ENCODE data around the gene DMXL2.

The DMXL2 gene

GRCh38 chr15:51524376-51524775 lies 98.2 kb downstream of the DMXL2 start:
- H3K9me3 Mint-ChIP-seq, result peaks cover 11 to 14% of the 10 kb centered on the region in 2 donors
- no peak overlapping the region for H3K4me3 Mint-ChIP-seq
- no peaks in the 10 kb centered on the region for H3K27me3 Mint-ChIP-seq
- DNase-seq (no peak), ATAC-seq (replicated peaks) (no peak)
- H3K4me1 Mint-ChIP-seq (ENCODE audit: low read depth in 2 of 2), result no peaks in the 10 kb centered on the region
- no peak overlapping the region for H3K27ac Mint-ChIP-seq
- peaks cover 5% of the 10 kb centered on the region for H3K36me3 Mint-ChIP-seq (ENCODE audit: insufficient read depth)

- DNase-seq (no peak), ATAC-seq (replicated peaks) (no peak)
- H3K9me3 Mint-ChIP-seq, result no peaks in the 10 kb centered on the region
- H3K4me3 Mint-ChIP-seq, result no peak overlapping the region
- H3K27me3 Mint-ChIP-seq, result no peaks in the 10 kb centered on the region
- H3K27ac Mint-ChIP-seq, result no peak overlapping the region
- H3K36me3 Mint-ChIP-seq (ENCODE audit: insufficient read depth), result peaks cover 5% of the 10 kb centered on the region
- H3K4me1 Mint-ChIP-seq (ENCODE audit: low read depth in 2 of 2), result no peaks in the 10 kb centered on the region
Observed at GRCh38 chr15:51516291-51516690, 106.3 kb downstream of the DMXL2 start.

- H3K27ac Mint-ChIP-seq, result no peak overlapping the region
- no peak for ATAC-seq (replicated peaks)
- no peak for DNase-seq
- H3K27me3 Mint-ChIP-seq, result no peaks in the 10 kb centered on the region
- no peak overlapping the region for H3K4me3 Mint-ChIP-seq
- no peaks in the 10 kb centered on the region for H3K9me3 Mint-ChIP-seq
- H3K4me1 Mint-ChIP-seq (ENCODE audit: low read depth in 2 of 2), result no peaks in the 10 kb centered on the region
- H3K36me3 Mint-ChIP-seq (ENCODE audit: insufficient read depth), result peaks cover 3% of the 10 kb centered on the region
Observed at GRCh38 chr15:51505251-51505650, 117.3 kb downstream of the DMXL2 start.

GRCh38 chr15:51503003-51503402 lies 119.6 kb downstream of the DMXL2 start:
- no peaks in the 10 kb centered on the region for H3K9me3 Mint-ChIP-seq
- ATAC-seq (replicated peaks) (no peak), DNase-seq (no peak)
- H3K36me3 Mint-ChIP-seq (ENCODE audit: insufficient read depth), result peaks cover 3% of the 10 kb centered on the region
- no peak overlapping the region for H3K27ac Mint-ChIP-seq
- no peaks in the 10 kb centered on the region for H3K27me3 Mint-ChIP-seq
- no peak overlapping the region for H3K4me3 Mint-ChIP-seq
- H3K4me1 Mint-ChIP-seq (ENCODE audit: low read depth in 2 of 2), result no peaks in the 10 kb centered on the region

GRCh38 chr15:51499379-51499976 lies 123.1 kb downstream of the DMXL2 start:
- Mint-ChIP-seq H3K27me3 (no peaks in the 10 kb centered on the region), H3K4me1 (ENCODE audit: low read depth in 2 of 2) (no peaks in the 10 kb centered on the region), H3K27ac (no peak overlapping the region), H3K9me3 (no peaks in the 10 kb centered on the region), H3K36me3 (ENCODE audit: insufficient read depth) (peaks cover 3% of the 10 kb centered on the region), H3K4me3 (no peak overlapping the region)
- ATAC-seq (replicated peaks) (no peak), DNase-seq (no peak)

- ATAC-seq (replicated peaks) (no peak), DNase-seq (no peak)
- peaks cover 3% of the 10 kb centered on the region for H3K36me3 Mint-ChIP-seq (ENCODE audit: insufficient read depth)
- no peak overlapping the region for H3K27ac Mint-ChIP-seq
- no peaks in the 10 kb centered on the region for H3K9me3 Mint-ChIP-seq
- no peak overlapping the region for H3K4me3 Mint-ChIP-seq
- no peaks in the 10 kb centered on the region for H3K4me1 Mint-ChIP-seq (ENCODE audit: low read depth in 2 of 2)
- no peaks in the 10 kb centered on the region for H3K27me3 Mint-ChIP-seq
Observed at GRCh38 chr15:51497806-51498205, 124.8 kb downstream of the DMXL2 start.

GRCh38 chr15:51496246-51496645 lies 126.3 kb downstream of the DMXL2 start:
- no peak overlapping the region for H3K4me3 Mint-ChIP-seq
- no peaks in the 10 kb centered on the region for H3K9me3 Mint-ChIP-seq
- no peak overlapping the region for H3K27ac Mint-ChIP-seq
- no peaks in the 10 kb centered on the region for H3K36me3 Mint-ChIP-seq (ENCODE audit: insufficient read depth)
- DNase-seq (no peak), ATAC-seq (replicated peaks) (no peak)
- no peaks in the 10 kb centered on the region for H3K27me3 Mint-ChIP-seq
- no peaks in the 10 kb centered on the region for H3K4me1 Mint-ChIP-seq (ENCODE audit: low read depth in 2 of 2)

- H3K27ac Mint-ChIP-seq, result no peak overlapping the region
- ATAC-seq (replicated peaks) (no peak), DNase-seq (no peak)
- H3K4me3 Mint-ChIP-seq, result no peak overlapping the region
- H3K9me3 Mint-ChIP-seq, result no peaks in the 10 kb centered on the region
- H3K27me3 Mint-ChIP-seq, result no peaks in the 10 kb centered on the region
- H3K36me3 Mint-ChIP-seq (ENCODE audit: insufficient read depth), result no peaks in the 10 kb centered on the region
- H3K4me1 Mint-ChIP-seq (ENCODE audit: low read depth in 2 of 2), result no peaks in the 10 kb centered on the region
Observed at GRCh38 chr15:51494411-51495314, 127.9 kb downstream of the DMXL2 start.

GRCh38 chr15:51493892-51494291 lies 128.7 kb downstream of the DMXL2 start:
- Mint-ChIP-seq H3K4me3 (no peak overlapping the region), H3K27me3 (no peaks in the 10 kb centered on the region), H3K27ac (no peak overlapping the region), H3K36me3 (ENCODE audit: insufficient read depth) (no peaks in the 10 kb centered on the region), H3K9me3 (no peaks in the 10 kb centered on the region), H3K4me1 (ENCODE audit: low read depth in 2 of 2) (no peaks in the 10 kb centered on the region)
- ATAC-seq (replicated peaks) (no peak), DNase-seq (no peak)

- DNase-seq, result no peak
- H3K27me3 Mint-ChIP-seq, result no peaks in the 10 kb centered on the region
- H3K27ac Mint-ChIP-seq, result no peak overlapping the region
- ATAC-seq (replicated peaks), result no peak
- H3K4me1 Mint-ChIP-seq (ENCODE audit: low read depth in 2 of 2), result no peaks in the 10 kb centered on the region
- no peak overlapping the region for H3K4me3 Mint-ChIP-seq
- H3K9me3 Mint-ChIP-seq, result no peaks in the 10 kb centered on the region
- H3K36me3 Mint-ChIP-seq (ENCODE audit: insufficient read depth), result no peaks in the 10 kb centered on the region
Observed at GRCh38 chr15:51492528-51492927, 130.0 kb downstream of the DMXL2 start.

GRCh38 chr15:51491941-51492340 lies 130.6 kb downstream of the DMXL2 start:
- Mint-ChIP-seq H3K4me3 (no peak overlapping the region), H3K9me3 (no peaks in the 10 kb centered on the region), H3K27me3 (no peaks in the 10 kb centered on the region), H3K27ac (no peak overlapping the region), H3K4me1 (ENCODE audit: low read depth in 2 of 2) (no peaks in the 10 kb centered on the region), H3K36me3 (ENCODE audit: insufficient read depth) (no peaks in the 10 kb centered on the region)
- no peak for DNase-seq
- no peak for ATAC-seq (replicated peaks)

- Mint-ChIP-seq H3K4me1 (ENCODE audit: low read depth in 2 of 2) (no peaks in the 10 kb centered on the region), H3K27ac (no peak overlapping the region), H3K36me3 (ENCODE audit: insufficient read depth) (no peaks in the 10 kb centered on the region), H3K9me3 (peaks cover 1 to 19% of the 10 kb centered on the region in 2 donors), H3K4me3 (no peak overlapping the region), H3K27me3 (no peaks in the 10 kb centered on the region)
- ATAC-seq (replicated peaks) (no peak), DNase-seq (no peak)
Observed at GRCh38 chr15:51484781-51485180, 137.8 kb downstream of the DMXL2 start.

GRCh38 chr15:51483985-51484384 lies 138.6 kb downstream of the DMXL2 start:
- H3K36me3 Mint-ChIP-seq (ENCODE audit: insufficient read depth), result no peaks in the 10 kb centered on the region
- H3K4me1 Mint-ChIP-seq (ENCODE audit: low read depth in 2 of 2), result no peaks in the 10 kb centered on the region
- no peaks in the 10 kb centered on the region for H3K27me3 Mint-ChIP-seq
- no peak overlapping the region for H3K27ac Mint-ChIP-seq
- ATAC-seq (replicated peaks) (no peak), DNase-seq (no peak)
- peaks cover 1 to 19% of the 10 kb centered on the region in 2 donors for H3K9me3 Mint-ChIP-seq
- no peak overlapping the region for H3K4me3 Mint-ChIP-seq

GRCh38 chr15:51483520-51483919 lies 139.1 kb downstream of the DMXL2 start:
- Mint-ChIP-seq H3K27me3 (no peaks in the 10 kb centered on the region), H3K9me3 (peaks cover 1 to 19% of the 10 kb centered on the region in 2 donors), H3K4me1 (ENCODE audit: low read depth in 2 of 2) (no peaks in the 10 kb centered on the region), H3K36me3 (ENCODE audit: insufficient read depth) (no peaks in the 10 kb centered on the region), H3K4me3 (no peak overlapping the region), H3K27ac (no peak overlapping the region)
- no peak for ATAC-seq (replicated peaks)
- DNase-seq, result no peak

All from effector memory CD8-positive, alpha-beta T cell (primary cell).